OCI-LY1 (cell line): Measurements from ENCODE around the gene WWC2.

Experiments used
- H2AFZ ChIP-seq: fragments of 200-600 bp; sonication (generic), shearing (Covaris generic); 2 replicates; pipeline ENCODE4 v1.6.0; 2014; ENCODE audit warnings: antibody characterized with exemption, mild to moderate bottlenecking, low read length
- H3F3A ChIP-seq: fragments of 200-600 bp; sonication (generic), shearing (Covaris generic); 2 replicates; pipeline ENCODE4 v1.6.0; 2014; ENCODE audit warnings: mild to moderate bottlenecking, antibody characterized with exemption, low read length, moderate library complexity; ENCODE audit not compliant: insufficient read depth
- H3K27ac ChIP-seq: fragments of 200-600 bp; sonication (generic); 2 replicates; pipeline ENCODE4 v1.5.1; 2014; ENCODE audit warnings: low read length, mixed run types, mild to moderate bottlenecking, low read depth; ENCODE audit not compliant: poor library complexity, severe bottlenecking
- H3K27me3 ChIP-seq: fragments of 200-600 bp; sonication (generic); 2 replicates; pipeline ENCODE4 v1.6.0; 2014; ENCODE audit warnings: antibody characterized with exemption, mild to moderate bottlenecking, low read length, moderate library complexity; ENCODE audit not compliant: insufficient read depth
- H3K36me3 ChIP-seq: fragments of 200-600 bp; sonication (generic); 2 replicates; pipeline ENCODE4 v1.6.1; 2014; ENCODE audit warnings: mild to moderate bottlenecking, antibody characterized with exemption, low read length, moderate library complexity, mixed read lengths; ENCODE audit not compliant: insufficient read depth
- H3K4me1 ChIP-seq: fragments of 200-600 bp; sonication (generic); 2 replicates; pipeline ENCODE4 v1.5.1; 2014; ENCODE audit warnings: mild to moderate bottlenecking, low read length, moderate library complexity; ENCODE audit not compliant: insufficient read depth, severe bottlenecking
- H3K4me2 ChIP-seq: fragments of 200-600 bp; sonication (generic), shearing (Covaris generic); 2 replicates; pipeline ENCODE4 v1.6.1; 2014; ENCODE audit warnings: low read length
- H3K4me3 ChIP-seq: fragments of 200-600 bp; sonication (generic); 2 replicates; pipeline ENCODE4 v1.5.1; 2014; ENCODE audit warnings: low read length, low read depth, mild to moderate bottlenecking, mixed read lengths; ENCODE audit not compliant: poor library complexity, severe bottlenecking
- H3K79me2 ChIP-seq: fragments of 200-600 bp; shearing (Covaris generic); 2 replicates; pipeline ENCODE4 v1.6.1; 2016; ENCODE audit warnings: mixed run types, low read length, mixed read lengths; ENCODE audit not compliant: insufficient read depth
- H3K9ac ChIP-seq: fragments of 200-600 bp; sonication (generic), shearing (Covaris generic); 2 replicates; pipeline ENCODE4 v1.6.1; 2014; ENCODE audit warnings: mild to moderate bottlenecking, low read length, mixed read lengths
- H3K9me2 ChIP-seq: fragments of 200-600 bp; sonication (generic), shearing (Covaris generic); 2 replicates; pipeline ENCODE4 v1.6.1; 2014; ENCODE audit warnings: low read depth, mild to moderate bottlenecking, low read length, mixed read lengths
- H3K9me3 ChIP-seq: fragments of 200-600 bp; shearing (Covaris generic); 2 replicates; pipeline ENCODE4 v1.6.1; 2014; ENCODE audit warnings: low read length, mixed read lengths
- H4K20me1 ChIP-seq: fragments of 200-600 bp; sonication (generic), shearing (Covaris generic); 2 replicates; pipeline ENCODE4 v1.6.0; 2016; ENCODE audit warnings: mild to moderate bottlenecking, low read length; ENCODE audit not compliant: insufficient read depth
- EZH2 ChIP-seq: fragments of 200-600 bp; sonication (generic), shearing (Covaris generic); IDR thresholded peaks from 2 replicates; pipeline ENCODE4 v1.8.0; 2017; ENCODE audit warnings: borderline replicate concordance, mixed run types, mild to moderate bottlenecking, antibody characterized with exemption, low read length, moderate library complexity, mixed read lengths
- TF ChIP-seq, protein P1 (sequence below): fragments of 200-600 bp; sonication (generic), shearing (Covaris generic); IDR thresholded peaks from 2 replicates; pipeline ENCODE4 v1.5.1; 2017; ENCODE audit warnings: mild to moderate bottlenecking, antibody characterized with exemption, low read length, moderate library complexity, mixed read lengths

Gene WWC2

DNA sequence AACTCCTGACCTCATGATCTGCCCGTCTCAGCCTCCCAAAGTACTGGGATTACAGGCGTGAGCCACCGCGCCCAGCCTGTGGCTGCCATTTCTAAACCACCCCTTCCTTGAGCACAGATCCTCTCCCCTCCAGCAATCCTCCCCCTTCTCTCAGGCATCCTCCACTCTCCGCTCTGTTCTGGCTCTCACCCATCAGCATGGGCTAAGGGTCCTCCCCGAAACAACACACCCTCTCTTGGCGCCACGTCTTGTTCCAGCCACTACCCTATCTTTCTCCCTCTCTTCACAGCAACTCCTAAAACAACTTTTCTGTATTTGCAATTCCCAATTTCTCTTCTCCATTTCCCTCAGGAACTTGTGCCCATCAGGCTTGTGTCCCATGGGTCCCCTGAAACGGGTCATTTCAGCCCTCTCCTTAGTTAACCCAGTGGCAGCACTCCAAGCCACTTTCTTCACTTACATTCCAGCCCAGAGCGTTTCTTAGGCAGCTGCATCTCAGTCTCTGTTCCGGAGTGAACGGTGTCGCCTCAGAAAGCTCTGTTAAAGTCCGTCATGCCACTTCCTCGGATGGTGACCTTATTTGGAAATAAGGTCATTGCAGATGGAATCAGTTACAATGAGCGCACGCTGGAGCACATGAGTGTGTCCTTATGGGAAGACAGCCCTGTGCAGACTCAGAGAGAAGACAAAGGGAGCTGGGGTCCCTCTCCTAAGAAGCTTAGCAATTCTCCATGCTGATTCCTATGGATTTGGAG, 251.4 kb downstream of the WWC2 start:
- Histone ChIP-seq H3K36me3 (no peaks in the 10 kb centered on the region), H3K9ac (no peak overlapping the region), H3K27ac (no peak overlapping the region), H4K20me1 (no peaks in the 10 kb centered on the region), H3K9me2 (no peaks in the 10 kb centered on the region), H3K4me3 (no peak overlapping the region), H3F3A (no peaks in the 10 kb centered on the region), H3K9me3 (no peaks in the 10 kb centered on the region), H3K4me2 (no peak overlapping the region), H3K4me1 (no peaks in the 10 kb centered on the region), H3K27me3 (no peaks in the 10 kb centered on the region), H3K79me2 (no peaks in the 10 kb centered on the region), H2AFZ (no peak overlapping the region)
- no peak for TF ChIP-seq EZH2
- TF ChIP-seq, protein P1, sequence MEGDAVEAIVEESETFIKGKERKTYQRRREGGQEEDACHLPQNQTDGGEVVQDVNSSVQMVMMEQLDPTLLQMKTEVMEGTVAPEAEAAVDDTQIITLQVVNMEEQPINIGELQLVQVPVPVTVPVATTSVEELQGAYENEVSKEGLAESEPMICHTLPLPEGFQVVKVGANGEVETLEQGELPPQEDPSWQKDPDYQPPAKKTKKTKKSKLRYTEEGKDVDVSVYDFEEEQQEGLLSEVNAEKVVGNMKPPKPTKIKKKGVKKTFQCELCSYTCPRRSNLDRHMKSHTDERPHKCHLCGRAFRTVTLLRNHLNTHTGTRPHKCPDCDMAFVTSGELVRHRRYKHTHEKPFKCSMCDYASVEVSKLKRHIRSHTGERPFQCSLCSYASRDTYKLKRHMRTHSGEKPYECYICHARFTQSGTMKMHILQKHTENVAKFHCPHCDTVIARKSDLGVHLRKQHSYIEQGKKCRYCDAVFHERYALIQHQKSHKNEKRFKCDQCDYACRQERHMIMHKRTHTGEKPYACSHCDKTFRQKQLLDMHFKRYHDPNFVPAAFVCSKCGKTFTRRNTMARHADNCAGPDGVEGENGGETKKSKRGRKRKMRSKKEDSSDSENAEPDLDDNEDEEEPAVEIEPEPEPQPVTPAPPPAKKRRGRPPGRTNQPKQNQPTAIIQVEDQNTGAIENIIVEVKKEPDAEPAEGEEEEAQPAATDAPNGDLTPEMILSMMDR, result no peak

DNA sequence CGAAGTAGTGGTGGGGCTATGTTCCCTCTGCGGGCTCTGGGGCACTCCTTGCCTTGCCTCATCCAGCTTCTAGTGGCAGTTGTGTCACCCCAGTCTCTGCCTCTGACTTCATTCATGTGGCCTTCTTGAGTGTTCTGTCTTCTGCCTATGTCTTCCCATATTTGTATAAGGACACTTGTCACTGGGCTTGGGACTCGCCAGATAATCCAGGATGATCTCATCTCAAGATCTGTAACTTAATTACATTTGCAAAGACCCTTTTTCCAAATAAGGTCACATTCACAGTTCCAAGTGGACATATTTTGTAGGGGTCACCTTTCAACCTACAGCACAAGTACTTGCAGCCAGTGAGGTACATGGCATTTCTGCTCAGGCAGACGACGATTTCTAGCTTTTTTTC, 253.5 kb downstream of the WWC2 start:
- no peaks in the 10 kb centered on the region for H3K36me3 ChIP-seq
- no peaks in the 10 kb centered on the region for H3F3A ChIP-seq
- no peak overlapping the region for H2AFZ ChIP-seq
- H3K4me2 ChIP-seq, result no peak overlapping the region
- no peak overlapping the region for H3K27ac ChIP-seq
- H3K4me1 ChIP-seq, result no peaks in the 10 kb centered on the region
- no peak overlapping the region for H3K9ac ChIP-seq
- no peak overlapping the region for H3K4me3 ChIP-seq
- no peak for TF ChIP-seq EZH2
- TF ChIP-seq, protein P1, result no peak
- no peaks in the 10 kb centered on the region for H4K20me1 ChIP-seq
- H3K9me3 ChIP-seq, result no peaks in the 10 kb centered on the region
- no peaks in the 10 kb centered on the region for H3K79me2 ChIP-seq
- no peaks in the 10 kb centered on the region for H3K9me2 ChIP-seq
- 0 out of 2 replicates have a peak, but pooled peaks cover 4% of the 10 kb centered on the region for H3K27me3 ChIP-seq

DNA sequence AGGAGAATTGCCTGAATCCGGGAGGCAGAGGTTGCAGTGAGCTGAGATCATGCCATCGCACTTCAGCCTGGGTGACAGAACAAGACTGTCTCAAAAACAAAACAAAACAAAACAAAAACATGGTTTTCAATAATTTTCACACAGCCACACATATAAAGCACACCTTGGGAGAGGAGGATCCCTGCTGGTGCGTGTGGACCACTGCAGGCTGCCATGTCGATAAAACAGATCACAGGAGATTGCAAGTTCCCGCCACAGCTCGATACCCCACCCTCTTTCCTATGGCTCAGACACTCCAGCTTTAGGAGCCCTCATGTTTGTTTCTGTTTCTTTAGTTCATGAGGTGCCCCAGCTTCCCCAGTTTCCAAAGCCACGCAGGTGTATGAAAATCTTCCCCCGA, 254.5 kb downstream of the WWC2 start:
- no peaks in the 10 kb centered on the region for H3K9me2 ChIP-seq
- no peaks in the 10 kb centered on the region for H3K79me2 ChIP-seq
- H3K9me3 ChIP-seq, result no peaks in the 10 kb centered on the region
- H3F3A ChIP-seq, result no peaks in the 10 kb centered on the region
- 0 out of 2 replicates have a peak, but pooled peaks cover 4% of the 10 kb centered on the region for H3K27me3 ChIP-seq
- H3K36me3 ChIP-seq, result no peaks in the 10 kb centered on the region
- no peak overlapping the region for H3K9ac ChIP-seq
- no peak overlapping the region for H2AFZ ChIP-seq
- H4K20me1 ChIP-seq, result no peaks in the 10 kb centered on the region
- no peak overlapping the region for H3K4me3 ChIP-seq
- TF ChIP-seq, protein P1, result no peak
- TF ChIP-seq EZH2, result no peak
- no peak overlapping the region for H3K27ac ChIP-seq
- H3K4me1 ChIP-seq, result no peaks in the 10 kb centered on the region
- no peak overlapping the region for H3K4me2 ChIP-seq
